Progenitor cell of endocrine pancreas (in vitro differentiated cells): ENCODE measurements around the gene CLDN14. TPM values are rescaled to one million over a fixed set of nuclear protein-coding genes. Genes with fewer than 3 reads are reported as not detected.

Experiments
- DNase-seq: peaks from one replicate; pipeline ENCODE4 v3.0.0; 2021; ENCODE audit warnings: low spot score; ENCODE audit not compliant: unreplicated experiment
- H3K27ac Mint-ChIP-seq: 2 replicates; pipeline ENCODE4 v1.8.0; 2021; ENCODE audit warnings: mild to moderate bottlenecking, moderate library complexity, mixed read lengths
- H3K27me3 Mint-ChIP-seq: 2 replicates; pipeline ENCODE4 v1.8.0; 2021; ENCODE audit warnings: mixed read lengths
- H3K36me3 Mint-ChIP-seq: 2 replicates; pipeline ENCODE4 v1.8.0; 2022; ENCODE audit warnings: mixed read lengths; ENCODE audit not compliant: insufficient read depth
- H3K4me1 Mint-ChIP-seq: 2 replicates; pipeline ENCODE4 v1.8.0; 2021; ENCODE audit warnings: low read depth, mixed read lengths
- H3K4me3 Mint-ChIP-seq: 2 replicates; pipeline ENCODE4 v1.8.0; 2021; ENCODE audit warnings: low read depth, mild to moderate bottlenecking, moderate library complexity, mixed read lengths
- H3K9me3 Mint-ChIP-seq: 2 replicates; pipeline ENCODE4 v1.8.0; 2021; ENCODE audit warnings: low read depth, mixed read lengths
- total RNA-seq: library from RNA; stranded (reverse); gene quantifications from 2 replicates; pipeline ENCODE4 v1.2.1, GENCODE V29; 2021
- TF ChIP-seq, protein P1 (sequence below): fragments of 200-600 bp; sonication (generic); IDR thresholded peaks from one replicate; pipeline ENCODE4 v1.5.0; 2021; ENCODE audit warnings: antibody characterized with exemption, mild to moderate bottlenecking; ENCODE audit not compliant: unreplicated experiment

CLDN14 gene
- total RNA-seq, 1 donor from 2014 or later = not detected

DNA sequence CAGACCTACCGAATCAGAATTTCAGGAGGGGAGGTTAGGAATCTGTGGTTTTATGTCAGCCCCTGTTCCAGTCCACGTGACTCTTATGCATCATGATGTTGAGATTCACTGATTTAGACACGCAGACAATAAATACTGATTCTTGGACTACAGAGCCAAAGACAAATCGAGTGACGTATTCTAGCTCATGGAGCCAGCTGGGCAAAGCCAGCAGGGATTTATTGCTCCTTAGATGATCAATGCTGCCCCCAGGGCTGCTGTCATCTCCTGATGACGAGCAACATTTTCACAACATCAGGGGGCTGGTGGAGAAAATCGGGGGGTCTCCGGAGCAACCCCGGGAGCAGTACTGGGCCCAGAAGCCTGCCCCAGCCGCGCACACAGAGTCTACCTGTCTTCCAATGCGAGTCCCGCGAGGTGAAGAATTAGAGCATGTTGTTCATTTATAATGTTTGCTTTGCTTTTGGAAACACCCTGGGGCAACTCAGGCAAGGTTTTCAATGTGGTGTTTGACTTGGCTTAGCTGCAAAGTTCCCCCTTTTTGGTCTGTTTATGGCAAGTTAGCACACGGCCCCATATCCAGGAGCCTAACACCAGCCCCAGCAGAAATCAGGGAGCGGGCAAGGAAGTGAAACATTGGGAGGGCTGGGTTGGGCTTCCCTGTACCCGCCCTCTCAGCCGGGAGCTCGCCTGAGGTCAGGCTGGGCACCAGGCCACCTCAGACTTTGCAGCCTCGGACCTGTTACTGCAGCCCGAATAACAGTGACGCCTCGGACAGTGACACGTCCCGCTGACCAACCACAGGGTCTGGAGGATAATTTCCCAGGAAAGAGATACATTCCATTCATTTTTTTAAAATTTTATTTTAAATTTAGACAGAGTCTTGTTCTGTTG is 19.9 kb upstream of the CLDN14 start:
- no peak overlapping the region for H3K4me3 Mint-ChIP-seq
- DNase-seq = no peak
- TF ChIP-seq, protein P1, sequence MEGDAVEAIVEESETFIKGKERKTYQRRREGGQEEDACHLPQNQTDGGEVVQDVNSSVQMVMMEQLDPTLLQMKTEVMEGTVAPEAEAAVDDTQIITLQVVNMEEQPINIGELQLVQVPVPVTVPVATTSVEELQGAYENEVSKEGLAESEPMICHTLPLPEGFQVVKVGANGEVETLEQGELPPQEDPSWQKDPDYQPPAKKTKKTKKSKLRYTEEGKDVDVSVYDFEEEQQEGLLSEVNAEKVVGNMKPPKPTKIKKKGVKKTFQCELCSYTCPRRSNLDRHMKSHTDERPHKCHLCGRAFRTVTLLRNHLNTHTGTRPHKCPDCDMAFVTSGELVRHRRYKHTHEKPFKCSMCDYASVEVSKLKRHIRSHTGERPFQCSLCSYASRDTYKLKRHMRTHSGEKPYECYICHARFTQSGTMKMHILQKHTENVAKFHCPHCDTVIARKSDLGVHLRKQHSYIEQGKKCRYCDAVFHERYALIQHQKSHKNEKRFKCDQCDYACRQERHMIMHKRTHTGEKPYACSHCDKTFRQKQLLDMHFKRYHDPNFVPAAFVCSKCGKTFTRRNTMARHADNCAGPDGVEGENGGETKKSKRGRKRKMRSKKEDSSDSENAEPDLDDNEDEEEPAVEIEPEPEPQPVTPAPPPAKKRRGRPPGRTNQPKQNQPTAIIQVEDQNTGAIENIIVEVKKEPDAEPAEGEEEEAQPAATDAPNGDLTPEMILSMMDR = no peak
- no peaks in the 10 kb centered on the region for H3K36me3 Mint-ChIP-seq
- H3K27me3 Mint-ChIP-seq = peaks cover 27% of the 10 kb centered on the region
- no peak overlapping the region for H3K27ac Mint-ChIP-seq
- peaks cover 11% of the 10 kb centered on the region for H3K4me1 Mint-ChIP-seq
- no peaks in the 10 kb centered on the region for H3K9me3 Mint-ChIP-seq

DNA sequence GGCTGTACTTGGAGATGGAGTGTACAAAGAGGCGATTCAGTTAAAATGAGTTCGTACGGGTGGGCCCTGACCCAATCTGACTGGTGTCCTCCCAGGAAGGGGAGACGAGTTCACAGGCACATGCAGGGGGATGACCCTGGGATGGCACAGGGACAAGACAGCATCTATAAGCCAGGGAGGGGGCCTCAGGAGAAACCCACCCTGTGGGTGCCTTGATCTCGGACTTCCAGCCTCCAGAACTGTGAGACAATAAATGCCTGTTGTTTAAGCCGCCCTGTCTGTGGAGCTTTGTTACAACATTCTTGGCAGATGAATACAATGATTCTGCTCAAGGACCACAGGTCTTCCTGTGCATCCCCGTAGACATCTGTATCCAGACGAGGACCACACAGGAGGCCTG is 14.6 kb upstream of the CLDN14 start:
- no peak overlapping the region for H3K4me3 Mint-ChIP-seq
- no peaks in the 10 kb centered on the region for H3K9me3 Mint-ChIP-seq
- no peaks in the 10 kb centered on the region for H3K36me3 Mint-ChIP-seq
- DNase-seq = no peak
- H3K27me3 Mint-ChIP-seq = peaks cover 34% of the 10 kb centered on the region
- no peak overlapping the region for H3K27ac Mint-ChIP-seq
- peaks cover 6% of the 10 kb centered on the region for H3K4me1 Mint-ChIP-seq
- TF ChIP-seq, protein P1 = no peak

- TF ChIP-seq, protein P1 = no peak
- Mint-ChIP-seq H3K4me3 (no peak overlapping the region), H3K9me3 (no peaks in the 10 kb centered on the region), H3K36me3 (no peaks in the 10 kb centered on the region), H3K27me3 (peaks cover 21% of the 10 kb centered on the region), H3K27ac (no peak overlapping the region), H3K4me1 (peaks cover 2% of the 10 kb centered on the region)
- no peak for DNase-seq
Measured at GRCh38 chr21:36491209-36491910, 11.4 kb upstream of the CLDN14 start.

DNA sequence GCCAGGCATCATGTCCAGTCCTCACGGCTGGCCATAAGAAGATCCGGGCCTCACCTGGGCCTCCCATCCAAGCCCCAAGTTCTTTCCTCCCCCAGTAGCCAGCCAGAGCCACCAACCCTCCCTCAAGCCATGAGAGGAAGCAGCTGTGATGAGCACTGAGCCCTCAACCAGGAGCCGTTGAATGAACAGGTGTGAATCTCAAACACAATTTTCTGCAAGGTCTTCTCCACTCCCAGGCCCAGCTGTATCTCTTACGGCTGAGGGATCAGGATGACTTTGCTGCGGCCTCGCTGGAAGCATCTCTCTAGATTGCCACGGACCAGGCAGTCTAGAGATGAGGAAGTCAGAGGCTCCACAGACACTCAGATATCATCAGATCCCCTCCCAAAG is 9.8 kb upstream of the CLDN14 start:
- no peak overlapping the region for H3K4me3 Mint-ChIP-seq
- no peaks in the 10 kb centered on the region for H3K4me1 Mint-ChIP-seq
- H3K9me3 Mint-ChIP-seq = no peaks in the 10 kb centered on the region
- DNase-seq = no peak
- no peak overlapping the region for H3K27ac Mint-ChIP-seq
- H3K27me3 Mint-ChIP-seq = peaks cover 18% of the 10 kb centered on the region
- TF ChIP-seq, protein P1 = no peak
- H3K36me3 Mint-ChIP-seq = no peaks in the 10 kb centered on the region

GRCh38 chr21:36489103-36489775 is 9.3 kb upstream of the CLDN14 start:
- H3K27ac Mint-ChIP-seq = no peak overlapping the region
- peaks cover 14% of the 10 kb centered on the region for H3K27me3 Mint-ChIP-seq
- H3K9me3 Mint-ChIP-seq = no peaks in the 10 kb centered on the region
- H3K4me1 Mint-ChIP-seq = no peaks in the 10 kb centered on the region
- DNase-seq = no peak
- TF ChIP-seq, protein P1 = no peak
- no peaks in the 10 kb centered on the region for H3K36me3 Mint-ChIP-seq
- H3K4me3 Mint-ChIP-seq = no peak overlapping the region
